Vagina (tissue), 2 donors: ENCODE measurements around the gene CNIH3. TPM values are rescaled to one million over a fixed set of nuclear protein-coding genes. Genes with fewer than 3 reads are reported as not detected.

Experiments used
- DNase-seq, 2 donors: peaks; one replicate each; pipeline ENCODE4 v3.0.0-alpha.2; 2017; ENCODE audit errors: extremely low spot score in 2 of 2
- H3K27ac ChIP-seq: fragments of 200-600 bp; sonication (generic); one replicate; pipeline ENCODE4 v1.5.1; 2019
- H3K27me3 ChIP-seq: fragments of 200-600 bp; sonication (generic); one replicate; pipeline ENCODE4 v1.5.1; 2019
- H3K36me3 ChIP-seq, 2 donors: fragments of 200-600 bp; sonication (generic); one replicate each; pipeline ENCODE4 v1.5.1; 2017 to 2019
- H3K4me1 ChIP-seq: fragments of 200-600 bp; sonication (generic); one replicate; pipeline ENCODE4 v1.5.1; 2019
- H3K4me3 ChIP-seq, 2 donors: fragments of 200-600 bp; sonication (generic); 1 replicate in 1 of 2; 2 replicates in 1 of 2; pipeline ENCODE4 v1.5.1; 2016 to 2019
- H3K9me3 ChIP-seq: fragments of 200-600 bp; sonication (generic); one replicate; pipeline ENCODE4 v1.5.1; 2019
- POLR2A ChIP-seq, 2 donors: fragments of 450-650 bp; IDR thresholded peaks; one replicate each; pipeline ENCODE4 v1.6.1; 2017; ENCODE audit warnings: antibody characterized with exemption in 2 of 2, mild to moderate bottlenecking in 2 of 2, moderate library complexity in 2 of 2
- POLR2AphosphoS5 ChIP-seq, 2 donors: sonication (generic); formaldehyde crosslinking; IDR thresholded peaks; one replicate each; pipeline ENCODE4 v1.9.0; 2017; ENCODE audit warnings: antibody characterized with exemption in 2 of 2, mild to moderate bottlenecking in 2 of 2, low read depth in 1 of 2; ENCODE audit not compliant: insufficient read depth in 1 of 2
- intact Hi-C: fragments of 100-400 bp; cut with DNase I; formaldehyde crosslinking; loops from one replicate; pipeline ENCODE4 v1.15.1; 2023
- total RNA-seq: library from RNA; depleted of rRNA; stranded (reverse); fragments of >200 nt; gene quantifications from one replicate; pipeline ENCODE4 v1.2.3, GENCODE V29; 2016
- TF ChIP-seq, protein P1 (sequence below), 3 experiments: fragments of 450-650 bp in 2 of 3; fragments of 200-600 bp in 1 of 3; sonication (generic) in 1 of 3; IDR thresholded peaks; one replicate each; pipeline ENCODE4 v1.5.1; 2017 to 2019; ENCODE audit warnings: antibody characterized with exemption in 3 of 3, mild to moderate bottlenecking in 2 of 3, moderate library complexity in 2 of 3

CNIH3 gene
- total RNA-seq, 1 donor from 2014 or later, result not detected

GRCh38 chr1:224605482-224606181 lies 10.5 kb upstream of the CNIH3 start:
- TF ChIP-seq POLR2AphosphoS5 (IDR thresholded peaks at IDR 0.05; ENCODE audit: insufficient read depth in 1 of 2, low read depth in 1 of 2), result no peak
- no peak for TF ChIP-seq POLR2A (IDR thresholded peaks at IDR 0.05)
- TF ChIP-seq, protein P1, sequence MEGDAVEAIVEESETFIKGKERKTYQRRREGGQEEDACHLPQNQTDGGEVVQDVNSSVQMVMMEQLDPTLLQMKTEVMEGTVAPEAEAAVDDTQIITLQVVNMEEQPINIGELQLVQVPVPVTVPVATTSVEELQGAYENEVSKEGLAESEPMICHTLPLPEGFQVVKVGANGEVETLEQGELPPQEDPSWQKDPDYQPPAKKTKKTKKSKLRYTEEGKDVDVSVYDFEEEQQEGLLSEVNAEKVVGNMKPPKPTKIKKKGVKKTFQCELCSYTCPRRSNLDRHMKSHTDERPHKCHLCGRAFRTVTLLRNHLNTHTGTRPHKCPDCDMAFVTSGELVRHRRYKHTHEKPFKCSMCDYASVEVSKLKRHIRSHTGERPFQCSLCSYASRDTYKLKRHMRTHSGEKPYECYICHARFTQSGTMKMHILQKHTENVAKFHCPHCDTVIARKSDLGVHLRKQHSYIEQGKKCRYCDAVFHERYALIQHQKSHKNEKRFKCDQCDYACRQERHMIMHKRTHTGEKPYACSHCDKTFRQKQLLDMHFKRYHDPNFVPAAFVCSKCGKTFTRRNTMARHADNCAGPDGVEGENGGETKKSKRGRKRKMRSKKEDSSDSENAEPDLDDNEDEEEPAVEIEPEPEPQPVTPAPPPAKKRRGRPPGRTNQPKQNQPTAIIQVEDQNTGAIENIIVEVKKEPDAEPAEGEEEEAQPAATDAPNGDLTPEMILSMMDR (IDR thresholded peaks at IDR 0.05), result no peak
- Histone ChIP-seq H3K4me3 (no peak overlapping the region), H3K9me3 (no peaks in the 10 kb centered on the region), H3K4me1 (no peaks in the 10 kb centered on the region), H3K27ac (no peak overlapping the region), H3K27me3 (no peaks in the 10 kb centered on the region), H3K36me3 (no peaks in the 10 kb centered on the region)
- DNase-seq, result no peak
- intact Hi-C loops, result no loop called here

DNA sequence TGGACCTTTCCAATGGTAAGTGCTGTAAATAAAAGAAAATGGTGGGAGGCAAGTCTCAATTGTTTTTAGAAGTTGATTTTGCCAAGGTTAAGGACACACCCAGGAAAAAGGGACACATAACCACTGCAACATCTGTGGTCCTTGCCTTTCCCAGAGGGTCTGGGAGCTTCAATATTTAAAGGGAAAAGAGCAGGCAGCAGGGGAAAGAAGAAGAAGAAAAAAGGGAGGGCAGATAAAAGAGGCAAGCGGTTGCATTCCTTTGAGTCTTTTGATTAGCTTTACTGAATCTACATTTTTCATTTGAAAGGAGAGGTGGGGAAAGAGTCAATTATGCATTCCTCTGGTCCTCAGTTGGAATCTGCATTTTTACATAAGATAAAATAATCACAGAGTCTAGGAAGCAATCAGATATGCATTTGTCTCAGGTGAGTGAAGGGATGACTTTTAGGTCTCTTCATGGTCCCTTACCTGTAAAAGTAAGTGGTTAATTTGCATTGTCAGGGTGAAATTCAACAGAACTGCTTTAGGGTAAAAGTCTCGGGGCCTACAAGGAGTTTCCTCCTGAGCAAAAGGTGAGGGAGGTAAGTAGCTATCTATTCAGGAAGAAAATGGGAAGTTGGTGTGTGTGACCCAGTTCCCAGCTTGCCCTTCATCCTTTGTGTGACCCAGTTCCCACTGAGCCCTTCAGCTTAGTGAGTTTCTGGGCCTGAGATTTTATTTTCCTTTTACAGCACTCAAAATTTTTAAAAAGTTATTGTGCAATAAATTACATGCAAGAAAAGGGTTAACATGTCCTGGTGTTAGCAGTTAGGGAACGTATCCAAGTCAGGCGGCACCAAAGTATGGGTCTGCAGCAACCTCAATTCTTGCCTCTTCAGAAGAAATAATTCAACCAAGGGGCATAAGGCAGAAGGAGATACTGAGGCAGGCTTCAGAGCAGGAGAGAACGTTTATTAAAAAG lies 8.6 kb upstream of the CNIH3 start:
- Histone ChIP-seq H3K9me3 (no peaks in the 10 kb centered on the region), H3K36me3 (no peaks in the 10 kb centered on the region), H3K27me3 (no peaks in the 10 kb centered on the region), H3K4me1 (no peaks in the 10 kb centered on the region), H3K4me3 (no peak overlapping the region), H3K27ac (no peak overlapping the region)
- intact Hi-C loops, result no loop called here
- TF ChIP-seq, protein P1 (IDR thresholded peaks at IDR 0.05), result no peak
- TF ChIP-seq POLR2A (IDR thresholded peaks at IDR 0.05), result no peak
- no peak for TF ChIP-seq POLR2AphosphoS5 (IDR thresholded peaks at IDR 0.05; ENCODE audit: insufficient read depth in 1 of 2, low read depth in 1 of 2)
- no peak for DNase-seq

DNA sequence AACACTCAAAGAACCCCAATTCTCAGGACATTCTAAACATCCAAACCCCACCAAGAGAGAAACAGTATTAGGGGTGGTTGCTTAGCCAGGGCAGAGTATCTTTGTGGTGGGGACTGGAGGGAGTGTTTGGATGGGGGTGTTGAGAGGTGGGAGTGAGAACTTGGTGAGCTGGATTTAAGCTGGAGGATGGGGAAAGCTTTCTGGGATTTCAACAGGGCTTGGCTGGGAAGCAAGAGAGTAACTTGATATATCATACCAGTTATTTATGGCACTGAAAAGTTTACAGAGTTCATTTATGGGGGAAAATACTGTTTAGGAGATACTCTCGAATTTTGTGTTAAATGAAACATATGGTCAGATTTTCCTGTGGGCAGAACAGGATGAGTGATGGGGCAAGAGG lies 6.8 kb upstream of the CNIH3 start:
- no peak for DNase-seq
- Histone ChIP-seq H3K27me3 (no peaks in the 10 kb centered on the region), H3K4me3 (no peak overlapping the region), H3K9me3 (no peaks in the 10 kb centered on the region), H3K36me3 (no peaks in the 10 kb centered on the region), H3K27ac (no peak overlapping the region), H3K4me1 (no peaks in the 10 kb centered on the region)
- intact Hi-C loops, result no loop called here
- TF ChIP-seq, protein P1 (IDR thresholded peaks at IDR 0.05), result no peak
- TF ChIP-seq POLR2AphosphoS5 (IDR thresholded peaks at IDR 0.05; ENCODE audit: insufficient read depth in 1 of 2, low read depth in 1 of 2) (no peak), POLR2A (IDR thresholded peaks at IDR 0.05) (no peak)

GRCh38 chr1:224612246-224612645 lies 3.9 kb upstream of the CNIH3 start:
- Histone ChIP-seq H3K27me3 (no peaks in the 10 kb centered on the region), H3K27ac (no peak overlapping the region), H3K9me3 (no peaks in the 10 kb centered on the region), H3K36me3 (no peaks in the 10 kb centered on the region), H3K4me1 (peaks cover 18% of the 10 kb centered on the region), H3K4me3 (no peak overlapping the region)
- intact Hi-C loops, result no loop called here
- no peak for DNase-seq
- TF ChIP-seq POLR2A (IDR thresholded peaks at IDR 0.05) (no peak), POLR2AphosphoS5 (IDR thresholded peaks at IDR 0.05; ENCODE audit: insufficient read depth in 1 of 2, low read depth in 1 of 2) (no peak)
- TF ChIP-seq, protein P1 (IDR thresholded peaks at IDR 0.05), result no peak
